ENCODE data around the gene THBS3.

Gene THBS3

DNA sequence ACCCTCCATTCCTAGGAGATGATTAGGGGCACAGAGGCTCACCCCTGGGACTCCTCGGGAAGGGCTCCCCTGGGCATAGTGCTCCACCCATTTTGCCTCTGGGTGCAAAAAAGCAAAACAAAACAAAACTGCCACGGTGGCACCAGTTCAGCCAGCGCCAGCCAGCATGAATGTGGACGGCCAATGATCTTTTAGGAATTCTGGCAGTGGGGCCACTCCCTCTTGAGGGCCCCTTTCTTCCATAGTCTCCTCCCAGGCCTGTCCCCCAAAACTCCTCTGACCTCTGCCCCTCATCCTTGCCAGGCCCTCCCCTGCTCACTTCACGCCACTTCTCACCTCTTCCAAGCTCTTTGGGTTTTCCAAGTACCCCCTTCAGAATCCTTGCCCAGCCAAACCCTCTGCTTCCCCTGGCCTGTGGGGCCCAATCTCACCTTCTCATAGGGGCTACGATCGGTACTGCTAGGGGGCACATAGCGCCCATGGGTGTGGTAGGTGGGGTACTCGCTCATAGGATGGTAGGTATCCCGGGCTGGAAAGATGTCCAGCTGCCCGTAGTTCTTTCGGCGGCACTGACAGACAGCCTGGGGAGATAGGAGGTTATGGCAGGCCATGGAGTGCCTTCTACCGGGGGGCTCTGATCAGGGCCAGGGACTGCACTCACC lies 20.8 kb downstream of the THBS3 start:
- Histone ChIP-seq H4K20me1 (ENCODE audit: insufficient read depth, low read length) (no peaks in the 10 kb centered on the region), H3K79me2 (ENCODE audit: low read length) (no peaks in the 10 kb centered on the region), H3K9ac (ENCODE audit: low read length) (no peak overlapping the region), H3K4me3 (ENCODE audit: low read length) (no peak overlapping the region), H3K9me3 (ENCODE audit: insufficient read depth, low read length) (no peaks in the 10 kb centered on the region), H3K27ac (ENCODE audit: low read length) (no peak overlapping the region), H3K27me3 (ENCODE audit: low read depth, low read length) (no peaks in the 10 kb centered on the region), H3K4me2 (ENCODE audit: low read length) (no peak overlapping the region), H3K36me3 (replicated peaks; ENCODE audit: low read depth, low read length) (peaks cover 2% of the 10 kb centered on the region), H2AFZ (ENCODE audit: low read depth, low read length) (no peak overlapping the region), H3K4me1 (ENCODE audit: low read length) (peaks cover 20% of the 10 kb centered on the region)
- TF ChIP-seq, protein P1, sequence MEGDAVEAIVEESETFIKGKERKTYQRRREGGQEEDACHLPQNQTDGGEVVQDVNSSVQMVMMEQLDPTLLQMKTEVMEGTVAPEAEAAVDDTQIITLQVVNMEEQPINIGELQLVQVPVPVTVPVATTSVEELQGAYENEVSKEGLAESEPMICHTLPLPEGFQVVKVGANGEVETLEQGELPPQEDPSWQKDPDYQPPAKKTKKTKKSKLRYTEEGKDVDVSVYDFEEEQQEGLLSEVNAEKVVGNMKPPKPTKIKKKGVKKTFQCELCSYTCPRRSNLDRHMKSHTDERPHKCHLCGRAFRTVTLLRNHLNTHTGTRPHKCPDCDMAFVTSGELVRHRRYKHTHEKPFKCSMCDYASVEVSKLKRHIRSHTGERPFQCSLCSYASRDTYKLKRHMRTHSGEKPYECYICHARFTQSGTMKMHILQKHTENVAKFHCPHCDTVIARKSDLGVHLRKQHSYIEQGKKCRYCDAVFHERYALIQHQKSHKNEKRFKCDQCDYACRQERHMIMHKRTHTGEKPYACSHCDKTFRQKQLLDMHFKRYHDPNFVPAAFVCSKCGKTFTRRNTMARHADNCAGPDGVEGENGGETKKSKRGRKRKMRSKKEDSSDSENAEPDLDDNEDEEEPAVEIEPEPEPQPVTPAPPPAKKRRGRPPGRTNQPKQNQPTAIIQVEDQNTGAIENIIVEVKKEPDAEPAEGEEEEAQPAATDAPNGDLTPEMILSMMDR (IDR thresholded peaks at IDR 0.05; ENCODE audit: low read depth, low read length), result no peak
- no peak for TF ChIP-seq EZH2phosphoT487 (IDR thresholded peaks at IDR 0.05; ENCODE audit: low read depth)

DNA sequence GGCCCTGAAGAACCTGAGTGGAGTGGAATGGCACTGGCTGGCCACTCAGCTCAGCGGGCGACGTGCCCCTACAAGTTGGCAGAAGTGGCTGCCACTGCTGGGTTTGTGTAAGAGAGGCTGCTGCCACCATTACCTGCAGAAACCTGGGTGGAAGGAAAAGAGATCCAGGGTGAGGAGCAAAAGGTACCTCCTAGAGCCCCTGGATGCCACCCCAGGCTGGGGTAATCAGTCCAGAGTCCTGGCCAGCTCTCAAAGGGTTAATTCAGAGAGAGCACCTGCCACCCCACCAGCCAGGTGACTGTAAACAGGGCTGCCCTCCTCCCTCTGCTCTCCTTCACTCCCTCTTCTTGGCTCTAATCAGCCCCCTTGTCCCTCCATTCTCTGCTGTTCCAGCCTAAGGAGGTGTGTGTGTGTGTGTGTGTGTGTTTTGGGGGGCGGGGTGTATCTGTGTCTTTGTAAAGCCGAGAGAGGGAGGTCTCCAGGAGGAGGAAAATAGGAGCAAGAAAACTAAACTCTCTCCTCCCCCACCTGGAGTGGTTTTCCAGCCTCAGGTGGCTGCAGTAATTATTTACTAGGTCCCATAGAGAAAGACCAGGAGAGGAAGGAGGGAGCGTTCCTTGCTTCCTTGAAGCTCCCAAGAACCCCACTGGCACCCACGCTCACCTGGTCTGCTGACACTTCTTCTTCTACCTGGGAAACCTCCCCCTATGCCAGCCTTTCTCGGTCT lies 21.5 kb downstream of the THBS3 start:
- peaks cover 2% of the 10 kb centered on the region for H3K36me3 ChIP-seq (replicated peaks; ENCODE audit: low read depth, low read length)
- H3K4me1 ChIP-seq (ENCODE audit: low read length), result peaks cover 20% of the 10 kb centered on the region
- no peaks in the 10 kb centered on the region for H4K20me1 ChIP-seq (ENCODE audit: insufficient read depth, low read length)
- H3K9me3 ChIP-seq (ENCODE audit: insufficient read depth, low read length), result no peaks in the 10 kb centered on the region
- peak overlapping the region; percentile 79; the same call in 1 of the 2 replicates for H3K4me2 ChIP-seq (ENCODE audit: low read length)
- no peak overlapping the region for H2AFZ ChIP-seq (ENCODE audit: low read depth, low read length)
- TF ChIP-seq, protein P1 (IDR thresholded peaks at IDR 0.05; ENCODE audit: low read depth, low read length), result no peak
- TF ChIP-seq EZH2phosphoT487 (IDR thresholded peaks at IDR 0.05; ENCODE audit: low read depth), result no peak
- H3K9ac ChIP-seq (ENCODE audit: low read length), result peak overlapping the region; percentile 56; the same call in 1 of the 2 replicates
- H3K4me3 ChIP-seq (ENCODE audit: low read length), result no peak overlapping the region
- H3K79me2 ChIP-seq (ENCODE audit: low read length), result no peaks in the 10 kb centered on the region
- H3K27ac ChIP-seq (ENCODE audit: low read length), result no peak overlapping the region
- no peaks in the 10 kb centered on the region for H3K27me3 ChIP-seq (ENCODE audit: low read depth, low read length)

DNA sequence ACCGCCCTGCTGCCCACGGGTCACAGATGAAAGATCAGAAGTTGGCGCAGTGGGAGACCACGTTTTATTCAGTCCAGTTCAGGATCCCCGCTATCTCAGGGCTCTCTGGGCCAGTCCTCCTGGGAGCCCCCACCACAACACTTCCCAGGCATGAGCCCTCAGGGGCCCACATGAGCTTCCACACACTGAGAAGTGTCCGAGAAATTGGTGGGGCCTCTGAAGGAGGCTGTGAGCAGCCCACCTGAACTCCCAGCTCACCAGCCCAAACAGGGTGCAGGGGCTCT lies 22.0 kb downstream of the THBS3 start:
- TF ChIP-seq, protein P1 (IDR thresholded peaks at IDR 0.05; ENCODE audit: low read depth, low read length), result no peak
- TF ChIP-seq EZH2phosphoT487 (IDR thresholded peaks at IDR 0.05; ENCODE audit: low read depth), result no peak
- Histone ChIP-seq H3K9ac (ENCODE audit: low read length) (peak overlapping the region; percentile 56), H4K20me1 (ENCODE audit: insufficient read depth, low read length) (no peaks in the 10 kb centered on the region), H3K27ac (ENCODE audit: low read length) (peak overlapping the region; percentile 46), H3K79me2 (ENCODE audit: low read length) (no peaks in the 10 kb centered on the region), H3K4me2 (ENCODE audit: low read length) (peak overlapping the region; percentile 79), H3K4me3 (ENCODE audit: low read length) (peak overlapping the region; percentile 48), H2AFZ (ENCODE audit: low read depth, low read length) (peak overlapping the region; percentile 80), H3K4me1 (ENCODE audit: low read length) (peaks cover 20% of the 10 kb centered on the region), H3K9me3 (ENCODE audit: insufficient read depth, low read length) (no peaks in the 10 kb centered on the region), H3K27me3 (ENCODE audit: low read depth, low read length) (no peaks in the 10 kb centered on the region), H3K36me3 (replicated peaks; ENCODE audit: low read depth, low read length) (peaks cover 2% of the 10 kb centered on the region)

All from OCI-LY3 (cell line).